Measurements from ENCODE around the gene ZNF799.
"Not testable (repeated sequence)": the region's sequence is repeated elsewhere in the genome, so short reads cannot be mapped to it uniquely, and the experiment has no call there.

ZNF799 gene

DNA sequence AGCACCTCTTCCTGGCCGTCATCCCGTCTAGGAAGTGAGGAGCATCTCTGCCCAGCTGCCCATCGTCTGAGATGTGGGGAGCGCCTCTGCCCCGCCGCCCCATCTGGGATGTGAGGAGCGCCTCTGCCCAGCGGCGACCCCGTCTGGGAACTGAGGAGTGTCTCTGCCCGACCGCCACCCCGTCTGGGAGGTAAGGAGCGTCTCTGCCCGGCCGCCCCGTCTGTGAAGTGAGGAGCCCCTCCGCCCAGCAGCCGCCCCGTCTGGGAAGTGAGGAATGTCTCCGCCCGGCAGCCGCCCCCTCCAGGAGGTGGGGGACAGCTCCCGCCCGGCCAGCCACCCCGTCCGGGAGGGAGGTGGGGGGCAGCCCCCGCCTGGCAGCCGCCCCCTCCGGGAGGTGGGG, 38.8 kb downstream of the ZNF799 start:
- not testable (repeated sequence) for DNase-seq

DNA sequence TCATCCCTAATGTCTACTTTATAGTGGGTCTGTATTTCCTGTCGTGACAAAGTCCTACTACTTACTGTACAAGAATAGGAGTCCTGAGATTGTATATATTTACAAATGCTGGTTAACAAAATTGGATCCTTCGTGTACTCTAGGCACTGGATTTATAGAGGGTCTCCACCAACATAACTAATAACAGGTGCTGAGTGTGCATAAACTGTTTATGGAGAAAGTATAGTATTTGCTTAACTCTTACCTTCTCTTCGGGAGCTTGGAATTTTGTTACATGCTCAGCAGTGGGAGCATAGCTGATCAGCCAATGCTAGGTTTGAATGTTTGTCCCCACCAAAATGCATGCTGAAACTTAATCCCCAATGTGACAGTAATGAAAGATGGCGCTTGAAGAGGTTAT, 47.7 kb downstream of the ZNF799 start:
- DNase-seq: no peak

DNA sequence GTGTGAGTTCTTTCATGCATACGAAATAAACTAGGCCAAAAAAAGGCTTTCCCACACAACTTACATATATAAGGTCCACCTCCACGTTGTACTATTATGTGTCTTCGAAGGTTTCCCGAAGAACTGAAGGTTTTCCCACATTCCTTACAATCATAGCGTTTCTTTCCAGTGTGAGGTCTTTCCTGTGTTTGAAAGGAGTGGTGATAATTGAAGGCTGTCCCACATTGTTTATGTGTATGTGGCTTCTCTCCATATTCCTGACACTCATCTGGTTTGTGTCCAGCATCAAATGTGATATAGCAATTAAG, 50.2 kb downstream of the ZNF799 start:
- no peak for DNase-seq

DNA sequence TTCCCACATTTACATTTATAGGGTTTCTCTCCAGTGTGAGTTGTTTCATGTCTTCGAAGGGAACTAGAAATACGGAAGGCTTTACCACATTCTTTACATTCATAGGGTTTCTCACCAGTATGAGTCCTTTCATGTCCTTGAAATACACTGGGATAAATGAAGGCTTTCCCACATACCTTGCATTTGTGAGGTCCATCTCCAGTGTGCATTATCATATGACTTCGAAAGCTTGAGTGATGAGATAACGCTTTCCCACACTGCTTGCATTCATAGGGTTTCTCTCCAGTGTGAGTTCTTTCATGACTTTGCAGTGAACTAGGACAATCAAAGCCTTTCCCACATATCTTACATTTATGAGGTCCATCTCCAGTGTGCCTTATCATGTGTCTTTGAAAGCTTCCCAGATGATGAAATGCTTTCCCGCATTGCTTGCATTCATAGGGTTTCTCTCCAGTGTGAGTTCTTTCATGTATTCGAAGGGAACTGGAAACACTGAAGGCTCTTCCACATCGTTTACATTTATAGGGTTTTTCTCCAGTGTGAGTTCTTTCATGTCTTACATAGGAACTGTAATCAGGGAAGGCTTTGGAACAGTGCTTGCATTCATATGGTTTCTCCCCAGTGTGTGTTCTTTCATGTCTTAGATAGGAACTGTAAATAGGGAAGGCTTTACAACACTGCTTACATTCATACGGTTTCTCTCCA, 50.7 kb downstream of the ZNF799 start:
- DNase-seq: no peak

DNA sequence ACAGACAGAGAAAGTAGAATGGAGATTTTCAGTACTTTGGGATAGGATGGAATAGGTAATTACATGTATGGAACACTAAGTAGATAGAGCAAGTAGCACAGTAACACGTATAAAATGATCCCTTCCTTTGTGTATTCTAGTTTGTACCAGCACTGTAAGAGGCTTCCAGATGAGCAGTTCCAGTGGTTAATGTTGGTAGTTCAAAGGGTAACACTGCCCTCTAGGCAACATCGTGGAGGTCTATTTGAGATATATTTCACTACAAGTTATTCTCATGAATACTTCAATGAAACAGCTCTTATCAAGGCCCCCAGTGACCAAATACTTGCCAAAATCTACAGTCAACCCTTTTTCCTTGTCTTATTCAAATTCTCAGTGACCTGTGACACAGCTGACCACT, 54.2 kb downstream of the ZNF799 start:
- no peak for DNase-seq

DNA sequence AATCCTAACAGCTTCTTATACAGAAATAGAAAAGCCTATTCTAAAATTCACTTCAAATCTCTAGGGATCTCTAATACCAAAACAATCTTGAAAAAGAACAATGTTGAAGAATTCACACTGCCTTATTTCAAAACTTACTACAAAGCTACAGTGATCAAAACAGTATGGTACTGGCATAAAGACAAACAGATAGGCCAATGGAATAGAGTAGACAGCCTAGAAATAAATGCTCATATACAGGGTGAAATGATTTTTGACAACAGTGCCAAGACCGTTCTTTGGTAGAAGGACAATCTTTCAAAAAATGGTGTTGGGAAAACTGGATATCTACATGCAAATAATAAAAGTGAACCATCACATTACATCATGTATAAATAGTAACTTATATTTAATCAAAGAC, 55.9 kb downstream of the ZNF799 start:
- no peak for DNase-seq
